GM20431 (cell line): Measurements from ENCODE around the gene ATG12.

Source experiments
- in situ Hi-C: fragments of 300-500 bp; cut with MseI, MboI; formaldehyde crosslinking; loops from one replicate; pipeline ENCODE4 v1.15.0; 2020; ENCODE audit warnings: low sequenced_read_pairs; ENCODE audit not compliant: unreplicated experiment

Gene ATG12

DNA sequence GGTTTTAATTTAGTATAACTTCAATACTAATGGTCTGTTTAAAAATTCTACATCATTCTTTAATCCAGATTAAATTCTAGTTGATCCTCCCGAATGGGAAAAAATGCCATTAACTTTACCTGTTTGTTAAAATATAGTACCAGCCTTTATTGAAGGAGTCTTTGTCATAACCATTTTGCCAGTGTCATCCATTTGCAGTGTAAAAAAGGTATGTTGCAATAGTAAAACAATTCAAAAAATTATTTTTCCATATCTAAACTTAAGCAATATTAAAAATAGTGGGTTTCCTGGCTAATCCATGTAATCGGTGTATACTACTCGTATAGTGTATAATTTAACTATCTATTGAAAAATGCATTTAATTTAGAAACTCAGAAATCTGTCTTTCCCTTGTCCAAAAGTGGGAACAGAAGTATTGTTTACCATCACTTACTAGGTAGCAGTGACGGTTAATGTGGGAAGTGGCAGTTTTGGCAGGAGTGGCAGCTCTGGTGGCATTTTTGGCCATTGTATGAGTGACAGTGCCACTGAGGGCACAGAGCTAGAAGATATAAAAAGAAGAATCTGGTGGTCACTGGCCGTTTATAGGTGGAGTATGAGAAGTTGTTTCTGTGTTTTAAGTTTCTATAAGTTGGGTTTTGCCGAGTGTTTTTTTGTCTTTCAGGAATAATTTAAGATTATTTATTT lies 2.2 kb upstream of the ATG12 start:
- in situ Hi-C loops: loop anchor here (25.0 kb wide), 2 partner anchors 219 to 531 kb away; no protein-coding TSS in a partner anchor

DNA sequence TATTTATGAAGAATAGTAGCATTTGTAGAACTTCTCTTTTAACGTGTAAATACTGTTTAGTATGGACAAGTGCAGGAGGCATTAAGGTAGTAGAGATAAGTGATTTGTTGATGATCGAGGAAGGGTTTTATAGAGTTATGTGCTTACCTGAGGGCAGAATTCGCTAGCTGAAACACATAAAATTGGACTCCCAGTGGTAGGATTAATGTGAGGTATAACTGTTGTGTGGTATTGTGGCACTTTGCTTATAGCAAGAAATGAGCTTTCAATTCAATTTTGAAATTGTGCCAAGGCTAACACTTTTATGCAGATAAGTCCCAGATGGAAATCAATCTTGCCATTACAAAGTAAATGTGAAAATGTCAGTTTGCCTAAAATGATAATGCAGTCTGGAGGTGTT lies 1.6 kb upstream of the ATG12 start:
- in situ Hi-C loops: loop anchor here (25.0 kb wide), 2 partner anchors 219 to 531 kb away; no protein-coding TSS in a partner anchor

DNA sequence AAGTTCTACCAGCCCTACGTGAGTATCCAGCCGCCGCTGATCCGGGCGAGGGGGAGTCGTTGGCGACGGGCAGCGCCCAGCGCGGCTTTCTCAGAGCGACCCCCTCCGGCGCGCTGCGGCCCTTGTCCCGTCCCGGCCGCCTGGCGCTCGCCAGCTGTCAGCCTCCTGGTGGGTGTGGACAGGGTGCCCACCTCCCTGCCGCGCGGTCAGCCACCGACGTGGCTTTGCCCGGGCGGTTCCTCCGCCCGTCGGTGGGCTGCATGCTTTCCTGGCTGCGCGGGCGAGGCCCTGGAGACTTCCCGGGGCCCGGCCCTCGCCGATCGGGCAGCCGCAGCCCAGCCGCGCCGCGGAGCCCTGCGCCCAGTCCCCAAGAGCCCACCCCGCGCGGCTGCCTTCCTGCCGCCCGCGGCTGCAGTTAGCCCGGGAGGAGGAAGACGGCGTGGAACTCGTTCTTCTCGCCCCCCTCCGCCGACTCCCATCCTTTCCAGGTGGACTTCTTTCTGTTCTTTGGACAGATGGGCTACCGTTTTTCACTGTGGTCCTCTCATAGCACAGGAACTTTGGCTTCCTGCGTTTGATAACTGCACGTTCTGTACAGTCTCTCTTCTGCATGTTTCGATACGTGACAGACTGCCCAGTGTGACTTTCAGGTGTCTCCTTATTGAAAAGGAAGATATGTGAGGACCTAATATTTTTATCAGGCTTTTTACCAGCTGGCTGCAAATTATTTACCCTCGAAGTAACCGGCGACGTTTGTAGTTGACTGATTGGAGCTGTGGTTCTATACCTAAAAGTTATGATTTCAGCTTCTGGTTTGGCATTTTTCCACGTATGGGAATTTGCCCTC lies 947 bp upstream of the ATG12 start:
- in situ Hi-C loops: loop anchor here (25.0 kb wide), 2 partner anchors 220 to 530 kb away; no protein-coding TSS in a partner anchor

DNA sequence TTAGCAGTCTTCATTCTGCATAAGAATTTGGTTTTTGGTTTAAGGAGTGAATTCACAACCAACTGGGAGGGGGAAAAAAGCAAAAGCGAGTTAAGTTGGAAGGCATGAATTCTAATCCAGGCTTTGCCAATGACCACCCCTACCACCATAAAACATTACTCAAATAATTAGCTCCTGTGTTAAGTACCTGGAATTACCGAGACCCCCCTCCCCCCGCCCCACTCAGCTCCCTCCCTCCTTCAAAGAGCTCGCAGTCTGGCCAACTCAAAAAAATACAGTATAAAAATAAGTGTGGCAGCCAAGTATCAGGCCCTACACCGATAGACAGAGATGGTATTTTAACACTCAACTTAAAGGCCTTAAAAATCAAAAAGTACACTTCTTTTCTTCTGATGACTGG lies 492 bp downstream of the ATG12 start:
- in situ Hi-C loops: loop anchor here (25.0 kb wide), 2 partner anchors 221 to 529 kb away; no protein-coding TSS in a partner anchor

DNA sequence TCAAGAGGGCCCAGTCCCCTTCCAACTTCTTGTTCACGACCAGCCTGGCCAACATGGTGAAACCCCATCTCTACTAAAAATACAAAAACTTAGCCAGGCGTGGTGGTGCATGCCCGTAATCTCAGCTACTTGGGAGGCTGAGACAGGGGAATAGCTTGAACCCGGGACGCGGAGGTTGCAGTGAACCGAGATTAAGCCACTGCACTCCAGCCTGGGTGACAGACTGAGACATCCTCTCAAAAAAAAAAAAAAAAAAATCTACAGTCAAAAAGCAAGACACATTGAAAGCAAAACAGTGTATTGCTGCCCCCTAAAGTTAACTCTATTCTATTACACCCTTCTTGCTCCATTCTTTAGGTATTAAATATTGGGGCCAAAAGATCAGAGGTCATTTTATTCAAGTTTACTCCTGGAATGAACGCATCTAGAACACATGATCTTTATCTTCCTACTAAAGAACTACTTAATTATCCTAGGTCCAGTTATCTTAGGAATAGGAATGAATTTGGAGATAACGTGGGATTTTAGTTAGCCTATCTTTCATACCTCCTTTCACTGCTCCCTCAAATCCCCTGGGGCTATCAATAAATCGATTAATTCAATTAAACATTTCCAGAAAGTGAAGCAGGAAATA lies 2.4 kb downstream of the ATG12 start:
- in situ Hi-C loops: loop anchor here (25.0 kb wide), 2 partner anchors 223 to 527 kb away; no protein-coding TSS in a partner anchor

DNA sequence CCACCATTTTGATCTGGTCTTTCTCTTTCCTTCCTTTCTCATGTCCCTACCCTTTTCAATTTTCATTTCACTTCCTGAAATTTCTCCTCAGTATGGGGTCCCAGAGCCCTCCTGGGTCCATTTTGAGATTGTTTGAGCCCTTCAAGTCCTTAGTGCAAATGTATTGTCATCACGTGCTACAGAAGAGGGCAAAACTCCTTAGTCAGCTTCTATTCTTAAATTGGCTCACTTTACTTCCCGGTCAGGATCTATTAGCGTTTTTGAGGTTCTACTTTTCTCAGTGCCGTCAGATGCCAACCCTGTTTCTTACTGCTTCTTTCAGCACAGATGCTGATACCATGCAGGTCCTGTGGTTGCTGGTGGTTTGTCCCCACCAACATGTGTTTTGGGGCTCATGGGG lies 5.9 kb downstream of the ATG12 start:
- in situ Hi-C loops: loop anchor here (25.0 kb wide), 2 partner anchors 227 to 523 kb away; no protein-coding TSS in a partner anchor

DNA sequence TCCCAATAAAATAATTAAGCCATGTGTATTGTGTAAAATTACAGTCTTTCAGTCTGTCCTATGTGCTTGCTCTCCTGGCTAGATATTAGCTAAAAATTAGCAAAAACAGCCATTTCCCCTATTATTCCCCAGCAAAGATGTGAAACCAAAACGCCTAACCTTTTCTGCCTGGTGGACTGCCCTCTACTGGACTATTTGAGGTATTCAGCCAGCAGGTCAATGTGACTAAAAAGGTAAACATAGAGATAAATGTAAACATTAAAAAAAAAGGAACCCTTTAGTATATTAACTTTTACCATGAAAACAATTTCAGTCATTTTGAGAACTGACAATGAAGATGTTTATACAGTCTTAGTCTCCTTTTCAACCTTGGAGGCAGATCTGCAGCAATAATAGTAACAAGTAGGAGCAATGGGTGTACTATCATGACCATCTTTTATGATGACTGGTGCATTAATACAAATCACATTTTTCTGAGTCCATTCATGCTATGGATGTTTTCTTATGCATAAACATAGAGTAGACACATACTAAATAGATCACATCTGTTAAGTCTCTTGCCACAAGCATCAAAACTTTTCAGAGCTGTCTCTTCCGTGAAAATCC lies 10.1 kb downstream of the ATG12 start:
- in situ Hi-C loops: loop anchor here (25.0 kb wide), 2 partner anchors 231 to 519 kb away; no protein-coding TSS in a partner anchor

DNA sequence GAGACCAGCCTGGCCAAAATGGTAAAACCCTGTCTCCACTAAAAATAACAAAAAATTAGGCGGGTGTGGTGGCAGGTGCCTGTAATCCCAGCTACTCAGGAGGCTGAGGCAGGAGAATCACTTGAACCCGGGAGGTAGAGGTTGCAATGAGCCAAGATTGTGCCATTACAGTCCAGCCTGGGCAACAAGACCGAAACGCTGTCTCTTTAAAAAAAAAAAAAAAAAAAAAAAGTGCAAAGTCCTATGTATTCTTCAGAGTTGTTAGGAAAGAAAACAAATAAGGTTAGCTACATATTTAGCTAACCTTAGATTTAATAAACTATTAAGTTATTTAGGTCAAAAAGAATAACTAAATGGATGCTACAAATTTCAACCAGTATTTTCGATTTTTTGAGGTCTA lies 11.5 kb downstream of the ATG12 start:
- in situ Hi-C loops: loop anchor here (25.0 kb wide), 2 partner anchors 232 to 518 kb away; no protein-coding TSS in a partner anchor

DNA sequence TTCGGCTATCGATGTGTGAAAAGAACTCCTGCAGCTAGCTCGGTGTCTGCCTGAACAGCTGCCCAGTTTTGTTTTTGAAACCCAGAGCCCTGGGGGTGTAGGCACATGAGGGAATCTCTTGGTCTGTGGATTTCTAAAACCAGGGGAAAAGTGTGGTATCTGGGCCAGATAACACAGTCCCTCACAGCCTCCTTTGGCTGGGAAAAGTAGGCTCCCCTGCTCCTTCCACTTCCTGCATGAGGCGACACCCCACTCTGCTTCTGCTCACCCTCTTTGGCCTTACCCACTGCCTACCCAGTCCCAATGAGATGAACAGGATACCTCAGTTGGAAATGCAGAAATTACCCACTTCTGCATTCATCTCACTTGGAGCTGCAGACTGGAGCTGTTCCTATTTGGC lies 15.4 kb downstream of the ATG12 start:
- in situ Hi-C loops: loop anchor here (25.0 kb wide), 2 partner anchors 236 to 514 kb away; no protein-coding TSS in a partner anchor

DNA sequence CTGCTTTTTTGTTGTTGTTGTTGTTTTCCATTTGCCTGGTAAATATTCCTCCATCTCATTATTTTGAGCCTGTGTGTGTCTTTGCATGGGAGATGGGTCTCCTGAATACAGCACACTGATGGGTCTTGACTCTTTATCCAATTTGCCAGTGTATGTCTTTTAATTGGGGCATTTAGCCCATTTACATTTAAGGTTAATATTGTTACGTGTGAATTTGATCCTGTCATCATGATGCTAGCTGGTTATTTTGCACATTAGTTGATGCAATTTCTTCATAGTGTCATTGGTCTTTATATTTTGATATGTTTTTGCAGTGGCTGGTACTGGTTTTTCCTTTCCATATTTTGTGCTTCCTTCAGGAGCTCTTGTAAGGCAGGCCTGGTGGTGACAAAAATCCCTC lies 16.4 kb downstream of the ATG12 start:
- in situ Hi-C loops: loop anchor here (25.0 kb wide), 2 partner anchors 237 to 513 kb away; no protein-coding TSS in a partner anchor

DNA sequence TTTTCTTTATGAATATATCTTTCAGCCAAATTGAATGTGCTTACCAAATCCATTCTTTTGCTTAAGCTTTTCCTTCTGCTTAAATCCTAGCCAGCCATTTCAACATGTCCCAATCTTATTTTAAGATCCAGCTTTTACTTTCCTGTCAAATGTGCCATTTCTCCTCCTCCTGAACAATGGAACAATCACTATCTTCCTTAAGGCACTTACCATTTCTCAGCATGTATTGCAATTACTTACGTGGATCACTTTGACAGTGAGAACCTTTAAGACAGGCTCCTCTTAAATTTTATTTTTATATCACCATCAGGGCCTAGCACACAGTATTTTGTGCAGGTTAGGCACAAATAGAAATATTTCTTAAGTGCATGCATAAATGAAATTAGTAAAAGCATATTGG lies 20.5 kb downstream of the ATG12 start:
- in situ Hi-C loops: no loop called here

DNA sequence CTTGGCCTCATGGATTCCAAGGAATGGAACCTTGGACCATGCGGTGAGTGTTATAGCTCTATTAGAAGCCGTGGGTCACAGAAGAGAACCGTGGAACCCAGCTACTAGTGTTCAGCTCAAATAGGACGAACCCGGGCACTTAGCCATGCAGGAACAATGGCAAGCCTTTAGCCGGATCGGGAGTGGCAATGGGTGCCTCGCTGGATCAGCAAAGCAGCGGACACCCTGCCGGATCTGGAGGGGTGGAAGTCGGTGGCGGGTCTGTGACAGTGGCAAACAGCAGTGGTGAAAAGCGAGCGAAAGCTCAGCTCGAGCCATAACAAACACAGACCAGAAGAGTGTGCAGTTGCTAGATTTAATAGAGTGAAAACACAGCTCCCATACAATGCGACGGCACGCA lies 22.5 kb downstream of the ATG12 start:
- in situ Hi-C loops: no loop called here

DNA sequence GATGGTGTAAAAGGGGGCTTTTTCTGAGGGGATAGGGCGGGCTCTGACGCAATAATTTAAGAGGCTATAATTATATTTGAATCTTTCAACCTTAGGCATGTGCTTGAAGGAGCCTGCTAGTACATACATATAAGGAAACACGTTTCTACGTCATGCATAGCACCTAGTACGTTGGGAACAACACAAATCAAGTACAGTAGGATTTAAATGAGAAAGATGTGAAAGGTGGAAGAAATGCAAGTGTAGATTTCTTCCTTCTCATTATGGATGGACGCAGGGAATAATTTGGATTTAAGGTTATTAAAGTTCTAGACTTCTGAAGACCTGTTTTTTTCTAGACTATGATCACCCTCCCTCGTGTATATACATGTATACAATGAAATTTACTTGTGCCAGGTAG lies 24.0 kb downstream of the ATG12 start:
- in situ Hi-C loops: no loop called here

DNA sequence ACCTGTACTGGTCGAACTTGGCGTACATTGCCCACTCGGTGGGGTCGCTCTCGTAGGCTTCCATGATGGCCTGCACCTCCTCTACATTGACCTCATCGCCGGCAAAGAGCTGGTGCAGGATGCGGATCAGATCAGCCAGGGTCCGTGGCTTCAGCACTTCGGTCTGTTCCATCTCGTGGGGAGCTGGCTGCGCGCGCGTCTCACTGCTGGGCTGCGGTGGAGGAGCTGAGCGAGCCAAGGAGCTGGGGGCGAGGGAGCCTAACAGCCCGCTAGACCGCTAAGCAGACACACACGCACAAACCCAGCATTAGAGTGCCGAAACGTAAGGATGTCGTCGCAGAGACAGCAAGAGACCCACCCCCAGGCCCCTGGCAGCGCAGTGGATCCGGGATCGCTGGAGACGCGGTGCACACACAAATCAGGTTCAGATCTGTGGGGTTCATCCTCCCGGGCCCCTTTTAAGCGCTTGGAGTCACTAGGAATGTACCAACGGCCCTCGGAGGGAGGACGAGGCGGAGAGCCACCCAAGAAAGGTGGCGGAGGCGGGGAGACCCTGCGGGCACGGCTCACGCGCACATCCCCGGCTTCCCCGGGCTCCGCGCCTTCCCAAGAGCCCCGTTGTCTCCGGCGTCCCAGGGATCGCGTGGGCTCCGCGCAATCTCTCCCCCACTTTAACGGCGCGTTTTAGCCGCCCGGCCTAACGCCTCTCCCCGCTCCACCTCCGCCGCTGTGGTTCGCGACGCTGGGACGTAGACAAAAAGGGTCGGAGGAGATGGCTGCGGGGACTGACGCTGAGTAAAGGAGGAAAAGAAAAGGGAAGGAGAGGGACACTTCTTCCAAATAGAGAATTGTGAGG lies 24.9 kb downstream of the ATG12 start, which contains the start of gene CDO1:
TSS of gene CDO1 (minus strand) at position 434 of the 856 bp plus-strand sequence. CDS start at position 172, 262 bp downstream.
- in situ Hi-C loops: no loop called here

DNA sequence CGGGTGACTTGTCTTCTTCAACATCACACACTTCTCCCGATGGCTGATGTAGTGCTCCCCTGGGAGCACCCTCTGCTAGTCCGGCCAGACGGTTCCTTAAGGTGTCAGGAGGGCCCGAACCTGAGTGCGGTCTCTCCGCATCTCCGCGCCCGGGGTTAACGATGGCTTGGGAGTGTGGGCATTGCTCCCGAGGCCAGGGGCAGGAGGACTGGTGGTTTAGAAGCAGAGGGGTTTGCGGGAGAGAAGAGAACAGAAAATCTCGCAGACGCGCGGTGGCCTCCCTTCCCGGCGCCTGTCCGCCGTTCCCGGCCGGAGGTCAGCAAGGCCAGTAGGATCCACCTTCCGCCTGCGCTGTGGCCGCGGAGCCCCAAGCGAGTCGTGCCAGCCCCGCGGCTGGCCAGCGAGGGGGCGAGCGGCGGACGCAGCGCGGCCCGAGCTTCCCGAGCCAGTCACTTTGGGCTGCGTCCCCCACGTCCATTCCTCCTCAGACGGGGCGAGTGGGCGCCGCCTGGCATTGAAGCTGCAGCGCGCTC lies 25.6 kb downstream of the ATG12 start:
- in situ Hi-C loops: no loop called here

DNA sequence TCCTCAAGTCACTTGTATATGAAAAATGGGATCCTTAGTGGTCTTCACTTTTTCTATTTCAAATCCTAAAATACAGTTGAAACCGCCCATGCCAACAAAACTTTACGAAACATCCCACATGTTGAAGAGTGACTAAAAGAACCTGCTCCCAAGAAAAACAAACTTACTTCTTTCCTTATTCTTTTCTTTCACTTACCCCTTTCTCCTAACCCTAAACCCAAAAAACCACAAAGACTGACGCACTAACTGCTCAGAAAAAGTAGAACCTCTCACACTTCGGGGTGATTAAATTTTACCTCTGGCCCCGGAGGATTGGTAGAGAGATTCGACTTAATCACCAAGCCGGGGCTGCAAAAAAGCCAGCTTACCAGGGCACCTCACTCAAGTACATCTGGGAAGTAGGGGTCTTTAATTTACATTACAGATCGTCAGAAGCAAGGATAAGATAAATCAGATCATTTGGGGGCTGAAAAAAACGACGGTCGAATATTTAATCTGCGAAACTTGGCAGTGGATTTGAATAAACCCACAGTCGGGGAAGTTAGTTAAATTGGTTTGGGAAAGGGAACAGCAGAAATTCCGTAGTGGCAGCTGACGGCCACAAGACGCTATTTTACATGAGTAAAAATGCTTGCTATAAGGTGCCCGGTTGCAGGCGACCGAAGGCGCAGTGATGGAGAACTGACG lies 26.2 kb downstream of the ATG12 start:
- in situ Hi-C loops: no loop called here

DNA sequence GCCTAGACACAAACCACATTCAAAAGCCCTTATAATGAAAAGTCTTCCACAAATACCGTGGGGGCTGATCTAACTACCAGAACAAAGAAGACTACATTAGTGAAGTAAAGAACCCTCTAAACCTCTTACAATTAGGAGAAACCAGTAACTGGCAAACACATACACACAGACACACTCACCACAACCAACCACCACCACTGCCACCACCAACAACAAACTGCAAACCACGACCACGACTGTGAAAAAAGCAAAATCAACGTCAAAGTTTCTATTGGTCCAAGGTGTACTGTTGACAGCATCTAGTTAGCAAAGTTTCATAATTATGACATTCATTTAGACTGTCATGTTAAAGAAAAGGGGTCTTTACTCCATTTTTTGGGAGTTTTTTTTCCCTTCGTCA lies 27.6 kb downstream of the ATG12 start:
- in situ Hi-C loops: no loop called here

DNA sequence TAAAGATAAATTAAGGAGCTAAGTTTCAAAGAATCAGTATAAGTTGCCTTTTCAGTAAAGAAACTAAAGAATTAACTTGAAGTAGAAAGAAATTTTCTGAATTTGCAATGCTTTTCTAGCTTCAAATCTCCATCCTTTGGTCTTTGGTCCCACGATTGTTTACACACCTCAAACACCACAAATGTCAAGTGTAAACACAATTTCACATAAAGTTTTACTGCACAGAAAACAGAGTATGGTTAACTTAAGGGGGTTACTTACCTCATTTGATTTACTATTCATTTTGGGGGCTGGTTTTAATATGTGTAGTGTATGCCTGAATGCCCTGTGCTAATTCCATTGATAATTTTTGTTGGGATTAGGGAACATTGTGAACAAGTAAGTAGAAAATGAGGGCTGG lies 29.0 kb downstream of the ATG12 start:
- in situ Hi-C loops: no loop called here
